HepG2 (cell line): ENCODE measurements around the gene OPRD1. TPM values are rescaled to one million over a fixed set of nuclear protein-coding genes. Genes with fewer than 3 reads are reported as not detected.

Experiments used
- DNMT1 ChIP-seq: sonication (generic); formaldehyde crosslinking; IDR thresholded peaks from 2 replicates; pipeline ENCODE4 v1.5.1; 2020; ENCODE audit warnings: mild to moderate bottlenecking, missing genetic modification reagents
- EEA1 ChIP-seq: sonication (generic); formaldehyde crosslinking; IDR thresholded peaks from 2 replicates; pipeline ENCODE4 v1.5.1; 2020; ENCODE audit warnings: mild to moderate bottlenecking, missing genetic modification reagents, borderline replicate concordance
- HDAC1 ChIP-seq: sonication (generic); formaldehyde crosslinking; IDR thresholded peaks from 2 replicates; pipeline ENCODE4 v1.5.1; 2020; ENCODE audit warnings: mild to moderate bottlenecking, missing genetic modification reagents
- HIC2 ChIP-seq: sonication (generic); formaldehyde crosslinking; IDR thresholded peaks from 2 replicates; pipeline ENCODE4 v1.9.0; 2022; ENCODE audit warnings: low read depth, missing genetic modification reagents
- IRF2 ChIP-seq: IDR thresholded peaks from 2 replicates; pipeline ENCODE4 v1.6.1; 2018; ENCODE audit warnings: missing genetic modification reagents, missing compliant biosample characterization
- MEIS2 ChIP-seq: sonication (generic); formaldehyde crosslinking; IDR thresholded peaks from 2 replicates; pipeline ENCODE4 v1.9.0; 2021; ENCODE audit warnings: mild to moderate bottlenecking, missing genetic modification reagents
- ZNF136 ChIP-seq: sonication (generic); formaldehyde crosslinking; IDR thresholded peaks from 2 replicates; pipeline ENCODE4 v1.8.1; 2022; ENCODE audit warnings: low read depth, mild to moderate bottlenecking, moderate library complexity, missing genetic modification reagents
- ZNF180 ChIP-seq: sonication (generic); formaldehyde crosslinking; IDR thresholded peaks from 2 replicates; pipeline ENCODE4 v1.4.0; 2020; ENCODE audit warnings: low read depth, missing genetic modification reagents, borderline replicate concordance
- ZNF451 ChIP-seq: sonication (generic); formaldehyde crosslinking; IDR thresholded peaks from 2 replicates; pipeline ENCODE4 v1.5.0; 2020; ENCODE audit warnings: mild to moderate bottlenecking, missing genetic modification reagents
- ZNF562 ChIP-seq: sonication (generic); formaldehyde crosslinking; IDR thresholded peaks from 2 replicates; pipeline ENCODE4 v1.8.0; 2022; ENCODE audit warnings: missing genetic modification reagents, borderline replicate concordance
- polyA plus RNA-seq, 8 experiments: library from polyadenylated mRNA; depleted of rRNA in 3 of 8; stranded (reverse) in 7 of 8; unstranded in 1 of 8; fragments of >200 nt; fragmentation: Illumina TruSeq in 4 of 8; extraction: Trizol in 4 of 8; gene quantifications; 2 replicates each; pipeline versions ENCODE4 v1.2.1 to v1.2.3, GENCODE V29; 2011 to 2016; ENCODE audit warnings: low read depth in 4 of 8, missing spikeins in 1 of 8, mixed read lengths in 1 of 8; ENCODE audit not compliant: insufficient read depth in 1 of 8
- total RNA-seq, 5 experiments: library from RNA; depleted of rRNA; stranded (reverse); fragments of >200 nt; fragmentation: Illumina TruSeq; extraction: Trizol; gene quantifications; 2 replicates each; pipeline ENCODE4 v1.2.3, GENCODE V29; 2016; ENCODE audit warnings: low read depth in 1 of 5
- TF ChIP-seq, protein P1 (sequence below): sonication (generic); formaldehyde crosslinking; IDR thresholded peaks from 2 replicates; pipeline ENCODE4 v1.5.0; 2020; ENCODE audit warnings: mild to moderate bottlenecking, missing genetic modification reagents, borderline replicate concordance
- TF ChIP-seq, protein P2 (sequence below): IDR thresholded peaks from 2 replicates; pipeline ENCODE4 v1.6.1; 2016; ENCODE audit warnings: mild to moderate bottlenecking

The OPRD1 gene
- total and polyA plus RNA-seq, 2 of the 13 experiments (the other 11 are each of a cell fraction or from before 2014, with no cell fraction given), result 0.02 to 0.03 TPM

DNA sequence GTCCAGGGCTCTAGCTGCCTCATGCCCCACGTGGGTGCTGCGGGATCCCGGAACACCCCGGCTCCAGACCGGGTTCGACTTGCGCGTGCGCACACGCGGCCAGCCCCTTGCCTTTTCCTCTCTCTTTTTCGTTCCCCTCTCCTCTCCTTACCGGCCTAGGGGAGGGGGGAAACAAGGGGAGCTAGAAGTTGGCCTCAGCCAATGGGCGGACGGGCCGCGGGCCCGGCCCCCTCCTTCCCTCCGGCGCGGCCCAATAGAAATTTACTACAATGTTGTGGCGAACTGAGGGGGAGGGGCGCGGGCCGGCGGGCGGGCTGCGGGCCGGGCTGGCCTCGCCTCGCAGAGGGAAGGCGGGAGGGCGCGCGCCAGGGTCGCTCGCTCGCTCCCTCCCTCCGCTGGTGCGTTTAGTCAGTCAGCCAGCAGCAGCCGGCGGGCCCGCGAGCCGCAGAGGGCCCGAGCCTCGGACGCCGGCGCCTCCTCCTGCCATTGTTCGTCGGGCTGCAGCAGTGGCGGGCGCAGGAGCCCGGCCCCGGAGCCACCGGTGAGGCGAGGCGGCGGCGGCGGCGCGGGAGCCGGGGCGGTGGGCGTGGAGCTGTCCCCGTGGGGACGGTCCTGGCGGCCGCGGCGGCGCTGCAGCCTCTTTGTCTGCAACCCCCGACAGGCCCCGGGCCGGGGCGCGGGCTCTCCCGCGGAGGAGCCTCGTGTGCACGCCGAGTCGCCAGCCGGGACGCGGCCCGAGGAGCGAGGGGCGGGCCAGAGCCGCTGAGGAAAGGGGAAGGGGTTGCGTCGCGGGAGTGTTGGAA lies 102.5 kb downstream of the OPRD1 start, which contains the start of gene EPB41 (continued):
- TF ChIP-seq, protein P1, sequence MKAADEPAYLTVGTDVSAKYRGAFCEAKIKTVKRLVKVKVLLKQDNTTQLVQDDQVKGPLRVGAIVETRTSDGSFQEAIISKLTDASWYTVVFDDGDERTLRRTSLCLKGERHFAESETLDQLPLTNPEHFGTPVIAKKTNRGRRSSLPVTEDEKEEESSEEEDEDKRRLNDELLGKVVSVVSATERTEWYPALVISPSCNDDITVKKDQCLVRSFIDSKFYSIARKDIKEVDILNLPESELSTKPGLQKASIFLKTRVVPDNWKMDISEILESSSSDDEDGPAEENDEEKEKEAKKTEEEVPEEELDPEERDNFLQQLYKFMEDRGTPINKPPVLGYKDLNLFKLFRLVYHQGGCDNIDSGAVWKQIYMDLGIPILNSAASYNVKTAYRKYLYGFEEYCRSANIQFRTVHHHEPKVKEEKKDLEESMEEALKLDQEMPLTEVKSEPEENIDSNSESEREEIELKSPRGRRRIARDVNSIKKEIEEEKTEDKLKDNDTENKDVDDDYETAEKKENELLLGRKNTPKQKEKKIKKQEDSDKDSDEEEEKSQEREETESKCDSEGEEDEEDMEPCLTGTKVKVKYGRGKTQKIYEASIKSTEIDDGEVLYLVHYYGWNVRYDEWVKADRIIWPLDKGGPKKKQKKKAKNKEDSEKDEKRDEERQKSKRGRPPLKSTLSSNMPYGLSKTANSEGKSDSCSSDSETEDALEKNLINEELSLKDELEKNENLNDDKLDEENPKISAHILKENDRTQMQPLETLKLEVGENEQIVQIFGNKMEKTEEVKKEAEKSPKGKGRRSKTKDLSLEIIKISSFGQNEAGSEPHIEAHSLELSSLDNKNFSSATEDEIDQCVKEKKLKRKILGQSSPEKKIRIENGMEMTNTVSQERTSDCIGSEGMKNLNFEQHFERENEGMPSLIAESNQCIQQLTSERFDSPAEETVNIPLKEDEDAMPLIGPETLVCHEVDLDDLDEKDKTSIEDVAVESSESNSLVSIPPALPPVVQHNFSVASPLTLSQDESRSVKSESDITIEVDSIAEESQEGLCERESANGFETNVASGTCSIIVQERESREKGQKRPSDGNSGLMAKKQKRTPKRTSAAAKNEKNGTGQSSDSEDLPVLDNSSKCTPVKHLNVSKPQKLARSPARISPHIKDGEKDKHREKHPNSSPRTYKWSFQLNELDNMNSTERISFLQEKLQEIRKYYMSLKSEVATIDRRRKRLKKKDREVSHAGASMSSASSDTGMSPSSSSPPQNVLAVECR (CRISPR knock-in tag), result peak; percentile 77
- TF ChIP-seq HIC2, result no peak
- peak; percentile 68 for TF ChIP-seq MEIS2 (CRISPR knock-in tag)
- no peak for TF ChIP-seq EEA1 (CRISPR knock-in tag)
- no peak for TF ChIP-seq ZNF180
- TF ChIP-seq HDAC1 (CRISPR knock-in tag), result no peak; the same call in 1 of the 2 replicates
- no peak for TF ChIP-seq ZNF451 (CRISPR knock-in tag)
- TF ChIP-seq, protein P2, sequence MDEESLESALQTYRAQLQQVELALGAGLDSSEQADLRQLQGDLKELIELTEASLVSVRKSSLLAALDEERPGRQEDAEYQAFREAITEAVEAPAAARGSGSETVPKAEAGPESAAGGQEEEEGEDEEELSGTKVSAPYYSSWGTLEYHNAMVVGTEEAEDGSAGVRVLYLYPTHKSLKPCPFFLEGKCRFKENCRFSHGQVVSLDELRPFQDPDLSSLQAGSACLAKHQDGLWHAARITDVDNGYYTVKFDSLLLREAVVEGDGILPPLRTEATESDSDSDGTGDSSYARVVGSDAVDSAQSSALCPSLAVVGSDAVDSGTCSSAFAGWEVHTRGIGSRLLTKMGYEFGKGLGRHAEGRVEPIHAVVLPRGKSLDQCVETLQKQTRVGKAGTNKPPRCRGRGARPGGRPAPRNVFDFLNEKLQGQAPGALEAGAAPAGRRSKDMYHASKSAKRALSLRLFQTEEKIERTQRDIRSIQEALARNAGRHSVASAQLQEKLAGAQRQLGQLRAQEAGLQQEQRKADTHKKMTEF (CRISPR knock-in tag), result no peak
- TF ChIP-seq ZNF562 (CRISPR knock-in tag), result no peak
- no peak for TF ChIP-seq DNMT1 (CRISPR knock-in tag)
- TF ChIP-seq IRF2 (CRISPR knock-in tag), result 0 out of 2 replicates have a peak, but pooled peaks have one; percentile 32
- TF ChIP-seq ZNF136 (CRISPR knock-in tag), result no peak
- TF ChIP-seq, all 625 proteins: peak for 97
